ENCODE data around the gene IGFBP5. TPM values are rescaled to one million over a fixed set of nuclear protein-coding genes. Genes with fewer than 3 reads are reported as not detected.

The IGFBP5 gene
- 706 and 1,050 TPM in 2 replicates for total RNA-seq

GRCh38 chr2:216695401-216695821 is at the start of gene IGFBP5:
Gene IGFBP5, minus strand, starts transcription at chr2:216695549. Its CDS starts 774 bp downstream, at chr2:216694775.

GRCh38 chr2:216632952-216633615 is 62.3 kb downstream of the IGFBP5 start, which contains the start of gene IGFBP2:
Gene IGFBP2, plus strand, starts transcription at chr2:216633420. Its CDS starts 104 bp downstream, at chr2:216633524.

Other genes with a start within 250 kb of the IGFBP5 start
- 883 and 1,036 TPM in 2 replicates for gene RPL37A, start 196.7 kb downstream of the IGFBP5 start, total RNA-seq
- 13.5 and 13.6 TPM in 2 replicates for gene IGFBP2, start 62.1 kb downstream of the IGFBP5 start, total RNA-seq
- gene TNP1, start 164.5 kb upstream of the IGFBP5 start, total RNA-seq = not detected in 2 replicates